H4 (cell line): ENCODE measurements around the gene ASIC3. TPM values are rescaled to one million over a fixed set of nuclear protein-coding genes. Genes with fewer than 3 reads are reported as not detected.
"Not testable (repeated sequence)": the region's sequence is repeated elsewhere in the genome, so short reads cannot be mapped to it uniquely, and the experiment has no call there.

Experiments
- DNase-seq: peaks from one replicate; pipeline ENCODE4 v3.0.0-alpha.2; 2015; ENCODE audit warnings: low spot score
- total RNA-seq: library from RNA; depleted of rRNA; stranded (reverse); fragments of >200 nt; shearing (Covaris generic); gene quantifications from 2 replicates; pipeline ENCODE4 v1.2.3, GENCODE V29; 2014

ASIC3 gene
- total RNA-seq, 1 experiment from 2014 or later: 0.10 TPM

DNA sequence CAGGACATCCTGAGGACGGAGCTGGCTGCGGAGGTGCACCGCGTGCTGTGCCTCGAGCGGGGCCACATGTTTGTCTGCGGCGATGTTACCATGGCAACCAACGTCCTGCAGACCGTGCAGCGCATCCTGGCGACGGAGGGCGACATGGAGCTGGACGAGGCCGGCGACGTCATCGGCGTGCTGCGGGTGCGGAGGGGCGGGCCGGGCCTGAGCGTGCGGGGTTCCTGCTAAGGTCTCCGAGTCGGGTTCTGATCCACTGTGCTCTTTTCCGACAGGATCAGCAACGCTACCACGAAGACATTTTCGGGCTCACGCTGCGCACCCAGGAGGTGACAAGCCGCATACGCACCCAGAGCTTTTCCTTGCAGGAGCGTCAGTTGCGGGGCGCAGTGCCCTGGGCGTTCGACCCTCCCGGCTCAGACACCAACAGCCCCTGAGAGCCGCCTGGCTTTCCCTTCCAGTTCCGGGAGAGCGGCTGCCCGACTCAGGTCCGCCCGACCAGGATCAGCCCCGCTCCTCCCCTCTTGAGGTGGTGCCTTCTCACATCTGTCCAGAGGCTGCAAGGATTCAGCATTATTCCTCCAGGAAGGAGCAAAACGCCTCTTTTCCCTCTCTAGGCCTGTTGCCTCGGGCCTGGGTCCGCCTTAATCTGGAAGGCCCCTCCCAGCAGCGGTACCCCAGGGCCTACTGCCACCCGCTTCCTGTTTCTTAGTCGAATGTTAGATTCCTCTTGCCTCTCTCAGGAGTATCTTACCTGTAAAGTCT, 34.4 kb upstream of the ASIC3 start:
- DNase-seq: no peak

DNA sequence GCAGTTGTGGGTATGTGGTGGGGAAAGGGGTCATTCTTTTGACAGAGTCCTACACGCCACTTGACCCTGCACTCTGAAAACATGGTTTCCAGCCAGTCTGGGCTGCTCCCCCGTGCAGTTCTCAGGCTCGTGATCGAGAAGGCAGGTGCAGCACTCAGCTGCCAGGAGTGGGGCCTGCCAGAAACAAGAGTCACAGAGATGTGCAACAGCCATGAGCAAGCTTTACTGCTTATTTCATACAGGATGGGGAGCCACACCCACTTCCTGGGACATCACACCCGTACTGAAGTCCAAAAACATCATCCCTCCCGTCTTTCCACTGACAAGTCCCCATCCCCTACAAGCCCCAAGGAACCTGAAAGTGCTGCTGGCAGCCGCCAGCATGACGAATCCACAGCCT, 33.4 kb upstream of the ASIC3 start:
- DNase-seq: no peak

DNA sequence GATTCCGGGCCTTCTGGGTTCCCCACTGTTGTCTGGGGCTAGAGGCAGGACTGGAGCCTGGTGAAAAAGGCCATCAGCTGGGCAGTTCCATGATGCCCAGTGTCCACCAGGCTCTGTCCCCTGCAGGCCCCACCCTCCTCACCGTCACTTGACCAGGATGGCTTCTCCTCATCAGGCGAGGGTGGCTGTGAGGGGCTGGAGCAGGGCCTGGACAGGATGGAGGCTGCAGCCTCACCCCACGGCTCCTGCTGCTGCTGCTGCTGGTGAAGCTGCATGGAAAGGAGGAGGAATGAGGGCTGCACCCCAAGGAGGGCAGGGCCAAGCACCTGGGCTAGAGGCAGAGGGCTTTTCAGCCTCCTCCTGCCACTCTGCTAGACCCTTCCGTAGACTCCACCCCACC, 32.4 kb upstream of the ASIC3 start:
- no peak for DNase-seq

DNA sequence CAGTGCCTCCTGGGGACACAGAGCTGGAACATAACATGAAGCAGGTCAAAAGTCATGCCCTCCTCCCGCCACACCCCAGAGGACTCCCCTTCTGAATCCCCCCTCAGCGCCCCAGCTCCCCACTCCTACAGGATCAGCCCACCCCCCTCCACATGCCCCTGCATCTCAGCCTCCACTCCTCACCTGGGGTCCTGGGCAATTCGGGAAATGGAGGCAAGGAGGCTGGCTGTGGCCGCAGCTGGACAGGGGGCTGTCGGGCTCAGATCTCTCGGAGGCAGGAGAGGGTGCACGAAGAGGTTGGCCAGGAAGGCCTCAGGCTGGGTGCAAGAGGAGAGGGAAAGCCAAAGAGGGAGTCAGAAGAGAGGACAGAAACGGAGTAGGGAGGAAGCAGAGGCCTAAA, 31.8 kb upstream of the ASIC3 start:
- no peak for DNase-seq

DNA sequence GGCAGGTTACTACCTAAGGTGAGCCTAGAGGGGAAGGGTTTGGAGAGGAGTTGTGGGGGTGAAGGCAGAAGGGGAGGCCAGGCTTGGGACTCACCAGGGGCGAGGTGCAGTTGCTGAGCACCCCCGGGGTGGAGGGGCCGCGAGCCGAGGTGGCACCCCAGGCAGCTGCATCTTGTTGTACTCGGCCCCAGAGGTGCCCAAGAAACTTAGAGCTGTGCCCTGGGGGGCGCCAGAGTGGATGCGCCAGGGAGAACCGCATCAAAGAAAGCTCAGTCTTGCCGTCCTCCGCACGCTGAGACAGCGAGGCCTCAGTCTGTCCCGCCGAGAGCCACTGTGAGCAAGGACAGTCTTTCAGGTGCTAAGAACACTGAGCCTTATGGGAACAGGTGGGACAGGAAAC, 31.4 kb upstream of the ASIC3 start:
- DNase-seq: no peak

DNA sequence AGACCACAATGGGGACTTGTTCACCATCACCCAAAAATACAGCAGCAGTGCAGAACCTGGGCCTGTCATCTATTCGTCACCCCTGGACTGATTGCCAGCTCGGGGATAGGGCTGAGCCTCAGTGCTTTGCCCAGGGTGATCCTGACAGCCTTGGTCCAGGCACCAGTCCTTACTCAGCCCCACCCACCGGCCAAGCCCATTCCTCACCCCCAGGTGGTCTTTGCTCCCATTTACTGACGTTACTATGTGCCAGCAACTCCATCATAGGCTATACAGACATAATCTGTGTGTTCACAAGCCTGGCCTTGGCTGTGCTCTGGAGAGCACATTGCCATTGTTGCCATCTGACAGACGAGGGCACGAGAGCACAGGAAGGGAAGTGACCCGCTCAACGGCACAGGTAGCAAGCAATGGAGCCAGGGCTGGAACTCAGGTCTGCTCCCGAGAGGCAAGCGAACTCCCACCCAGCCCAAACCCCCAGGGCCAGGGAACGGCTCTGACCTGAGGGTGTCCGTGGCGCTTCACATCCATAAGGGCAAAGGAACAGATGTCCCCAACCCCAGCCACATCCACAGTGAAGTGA, 30.9 kb upstream of the ASIC3 start:
- DNase-seq: no peak

DNA sequence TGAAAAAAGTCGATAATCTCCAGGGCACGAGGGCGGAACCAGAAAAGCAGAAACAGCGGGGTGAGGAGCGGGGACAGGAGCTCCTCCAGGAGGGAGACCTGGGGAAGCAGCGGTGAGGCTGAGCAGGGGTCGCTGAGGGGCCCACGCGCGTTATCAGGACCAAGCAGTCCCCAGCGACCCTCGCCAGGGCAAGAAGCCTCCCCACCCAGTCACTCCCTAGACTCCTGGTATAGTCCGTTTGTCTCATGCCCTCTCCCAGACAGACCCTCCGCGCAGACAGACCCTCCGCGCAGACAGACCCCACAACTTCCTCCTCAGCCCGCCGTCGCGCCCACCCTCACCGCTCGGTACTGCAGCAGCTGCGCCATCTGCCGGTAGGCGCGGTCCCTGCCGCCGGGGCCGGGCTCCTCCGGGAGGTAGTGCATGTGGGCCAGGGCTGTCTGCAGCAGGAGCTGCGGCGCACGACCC, 30.3 kb upstream of the ASIC3 start:
- DNase-seq: no peak

DNA sequence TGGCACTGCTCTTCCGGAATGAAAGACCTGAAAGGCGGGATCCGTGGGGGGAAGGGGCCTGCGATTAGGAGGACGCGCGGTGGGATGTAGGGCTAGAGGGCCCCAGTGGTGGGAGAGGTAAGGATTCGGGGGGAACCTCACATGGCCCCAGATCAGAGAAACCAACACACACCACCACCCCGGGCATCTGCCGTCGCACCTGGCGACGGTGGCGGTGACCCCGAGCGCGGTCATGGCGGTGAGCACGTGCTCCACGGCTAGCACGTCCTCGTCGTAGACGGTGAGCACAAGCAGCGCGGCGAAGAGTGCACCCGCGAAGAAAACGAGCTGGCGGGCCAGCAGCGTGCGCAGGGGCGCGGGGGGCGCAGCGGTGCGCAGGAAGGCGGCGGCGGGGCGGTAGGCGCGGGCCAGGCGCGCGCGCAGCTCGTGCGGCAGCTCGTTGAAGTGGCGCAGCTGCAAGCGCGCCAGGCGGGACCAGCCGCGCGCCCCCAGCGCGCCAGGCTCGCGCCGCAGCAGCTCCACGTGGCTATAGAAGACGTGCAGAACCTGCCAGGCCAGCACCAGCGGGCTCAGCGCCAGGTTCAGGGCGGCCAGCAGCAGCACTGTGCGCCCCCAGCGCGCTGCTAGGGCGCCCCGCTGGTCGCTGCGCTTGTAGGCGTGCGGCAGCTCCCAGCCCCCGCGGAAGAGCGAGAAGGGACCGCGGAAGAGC, 29.8 kb upstream of the ASIC3 start:
- DNase-seq: no peak

DNA sequence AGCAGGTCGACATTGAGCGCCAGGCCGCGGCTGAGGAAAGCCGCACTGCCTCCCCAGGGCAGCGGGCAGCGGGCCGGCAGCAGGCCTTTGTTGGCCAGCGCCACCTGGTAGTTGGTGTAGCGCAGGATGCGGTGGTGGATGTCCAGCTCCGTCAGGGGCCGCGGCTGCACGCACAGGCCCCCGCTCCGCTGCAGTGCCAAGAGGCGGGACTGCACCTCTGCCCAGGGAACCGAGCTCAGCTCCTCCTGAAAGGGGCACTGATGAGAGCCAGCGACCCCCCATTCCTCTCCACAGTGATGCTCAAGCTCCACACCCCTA, 29.2 kb upstream of the ASIC3 start:
- DNase-seq: no peak

DNA sequence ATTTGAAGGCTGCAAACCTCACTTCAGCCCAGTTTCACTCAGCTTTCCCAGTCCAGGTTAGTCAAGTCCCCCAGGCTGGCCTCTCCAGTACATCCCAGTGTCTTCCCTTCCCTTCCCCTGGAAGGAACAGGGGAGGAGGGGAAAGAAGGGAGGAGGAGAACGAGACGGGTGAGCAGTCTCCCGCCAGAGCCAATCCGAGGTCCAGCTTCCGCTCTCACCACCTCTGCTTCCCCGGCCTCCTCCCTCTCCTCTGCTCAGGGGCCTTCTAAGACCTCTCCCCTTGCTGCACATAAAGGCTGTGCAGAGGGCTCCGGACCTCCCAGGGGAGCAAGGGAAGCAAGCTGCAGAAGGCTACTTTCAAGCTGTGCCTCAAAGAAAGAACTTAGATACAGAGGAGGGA, 28.1 kb upstream of the ASIC3 start:
- no peak for DNase-seq

DNA sequence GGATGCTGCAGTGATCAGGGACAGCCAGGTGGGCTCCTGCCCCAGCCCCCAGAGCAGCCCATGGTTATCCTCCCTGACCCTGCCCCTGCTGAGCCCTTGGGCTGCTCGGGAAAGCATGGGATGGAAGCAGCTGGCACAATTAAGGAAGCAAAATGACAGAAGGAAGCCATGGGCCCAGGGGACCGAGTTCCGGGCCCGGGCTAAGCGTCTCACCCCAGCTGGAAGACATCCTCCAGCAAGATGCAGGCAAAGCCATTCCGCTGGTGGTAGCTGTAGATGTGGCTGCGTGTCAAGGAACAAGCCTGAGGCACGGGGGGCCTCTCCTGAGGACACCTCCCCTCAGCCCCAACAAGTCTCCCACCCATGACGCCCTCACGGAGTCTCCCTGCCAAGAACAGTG, 25.1 kb upstream of the ASIC3 start:
- DNase-seq: no peak

DNA sequence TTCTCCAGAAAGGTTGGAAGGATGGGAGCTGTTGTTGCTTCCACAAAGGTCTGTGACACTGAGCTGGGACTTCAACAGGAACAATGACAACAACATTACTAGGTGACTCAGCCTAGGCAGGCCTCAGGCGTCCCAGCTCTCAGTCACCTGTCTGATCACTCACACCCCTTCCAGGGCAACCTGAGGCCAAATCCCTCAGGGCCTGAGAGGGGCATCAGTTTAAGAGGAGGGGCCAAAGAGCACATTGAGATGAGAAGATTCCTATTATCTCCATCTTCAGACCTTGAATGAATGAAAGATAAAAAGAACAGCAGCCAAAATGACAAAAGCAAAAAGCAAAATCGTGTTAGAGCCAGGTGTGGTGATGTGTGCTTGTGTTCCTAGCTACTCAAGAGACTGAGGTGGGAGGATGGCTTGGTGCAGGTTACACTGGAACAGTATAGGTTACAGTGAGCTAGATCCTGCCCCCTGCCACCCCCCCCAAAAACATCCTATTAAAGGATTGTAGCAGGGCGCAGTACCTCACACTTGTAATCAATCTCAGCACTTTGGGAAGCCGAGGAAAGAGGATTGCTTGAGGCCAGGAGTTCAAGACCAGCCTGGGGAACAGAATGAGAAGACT, 23.8 kb upstream of the ASIC3 start, which contains the start of gene ATG9B:
Gene ATG9B, minus strand, starts transcription at position 60 of the 622 bp plus-strand sequence. CDS start 71 bp downstream, outside the sequence.
- no peak for DNase-seq

DNA sequence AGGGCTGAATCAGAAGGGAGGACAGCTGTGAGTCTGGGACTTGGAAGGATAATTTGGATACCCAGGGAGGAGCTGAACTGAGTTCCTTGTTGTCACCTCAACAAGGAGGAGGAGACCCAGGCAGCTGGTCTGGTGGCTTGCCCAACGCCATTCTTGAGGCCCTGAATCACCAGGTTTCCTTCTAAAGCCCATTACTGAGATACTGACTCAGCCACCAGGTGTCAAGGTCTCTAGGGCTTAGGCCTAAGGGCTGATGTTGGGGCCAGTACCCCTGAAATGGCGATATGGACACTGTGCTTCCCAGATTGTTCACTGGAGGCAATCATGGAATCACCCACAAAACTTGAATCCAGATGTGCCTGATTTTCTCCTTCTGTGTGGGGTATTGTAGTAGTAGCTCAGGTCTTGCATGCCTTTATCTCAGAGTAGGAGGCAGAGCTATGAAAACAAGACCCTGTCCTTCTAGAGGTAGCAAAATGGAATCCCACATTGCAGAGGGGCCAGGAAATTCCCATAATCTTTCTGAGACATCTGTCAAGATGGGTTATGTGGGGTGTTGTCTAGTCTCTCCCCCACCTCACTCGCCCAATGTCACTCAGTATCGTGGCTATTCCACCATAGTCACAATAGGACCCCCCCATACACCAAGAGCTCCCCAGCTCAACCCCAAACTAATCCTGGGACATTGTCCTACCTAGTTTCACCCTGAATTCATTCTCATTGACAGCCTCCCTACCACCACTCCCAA, 22.2 kb upstream of the ASIC3 start:
- no peak for DNase-seq

DNA sequence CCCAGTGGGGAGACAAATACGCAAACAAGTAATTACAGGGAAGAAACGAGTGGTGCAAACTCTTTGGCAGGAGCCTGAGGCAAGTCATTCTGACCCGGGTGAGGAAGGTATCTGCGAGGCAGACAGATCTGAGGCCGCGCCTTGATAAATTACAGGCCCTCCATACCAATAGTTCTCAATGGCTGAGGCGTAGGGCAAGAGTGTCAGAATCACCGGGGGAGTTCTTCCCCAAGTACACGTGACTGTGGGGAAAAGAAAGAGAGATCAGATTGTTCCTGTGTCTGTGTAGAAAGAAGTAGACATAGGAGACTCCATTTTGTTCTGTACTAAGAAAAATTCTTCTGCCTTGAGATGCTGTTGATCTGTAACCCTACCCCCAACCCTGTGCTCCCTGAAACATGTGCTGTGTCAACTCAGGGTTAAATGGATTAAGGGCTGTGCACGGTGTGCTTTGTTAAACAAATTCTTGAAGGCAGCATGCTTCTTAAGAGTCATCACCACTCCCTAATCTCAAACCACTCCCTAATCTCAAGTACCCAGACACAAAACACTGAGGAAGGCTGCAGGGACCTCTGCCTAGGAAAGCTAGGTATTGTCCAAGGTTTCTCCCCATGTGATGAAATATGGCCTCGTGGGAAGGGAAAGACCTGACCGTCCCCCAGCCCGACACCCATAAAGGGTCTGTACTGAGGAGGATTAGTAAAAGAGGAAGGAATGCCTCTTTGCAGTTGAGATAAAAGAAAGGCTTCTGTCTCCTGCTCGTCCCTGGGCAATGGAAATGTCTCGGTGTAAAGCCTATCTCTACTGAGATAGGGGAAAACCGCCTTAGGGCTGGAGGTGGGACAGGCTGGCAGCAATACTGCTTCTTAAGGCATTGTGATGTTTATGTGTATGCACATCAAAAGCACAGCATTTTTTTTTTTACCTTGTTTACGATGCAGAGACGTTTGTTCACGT, 21.3 kb upstream of the ASIC3 start:
- DNase-seq: not testable (repeated sequence)

DNA sequence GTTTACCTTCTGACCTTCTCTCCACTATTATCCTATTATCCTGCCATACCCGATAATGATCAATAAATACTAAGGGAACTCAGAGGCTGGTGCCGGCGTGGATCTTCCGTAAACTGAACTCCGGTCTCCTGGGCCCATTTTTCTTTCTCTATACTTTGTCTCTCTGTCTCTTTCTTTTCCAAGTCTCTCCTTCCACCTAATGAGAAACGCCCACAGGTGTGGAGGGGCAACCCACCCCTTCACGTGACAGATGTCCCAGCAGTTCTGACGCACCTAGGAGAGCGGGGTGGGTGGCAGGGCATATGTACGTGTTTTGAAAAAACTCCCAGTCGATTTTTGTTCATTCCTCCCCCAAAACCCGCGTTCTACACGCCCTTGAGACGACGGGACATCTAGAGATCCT, 20.6 kb upstream of the ASIC3 start:
- not testable (repeated sequence) for DNase-seq

DNA sequence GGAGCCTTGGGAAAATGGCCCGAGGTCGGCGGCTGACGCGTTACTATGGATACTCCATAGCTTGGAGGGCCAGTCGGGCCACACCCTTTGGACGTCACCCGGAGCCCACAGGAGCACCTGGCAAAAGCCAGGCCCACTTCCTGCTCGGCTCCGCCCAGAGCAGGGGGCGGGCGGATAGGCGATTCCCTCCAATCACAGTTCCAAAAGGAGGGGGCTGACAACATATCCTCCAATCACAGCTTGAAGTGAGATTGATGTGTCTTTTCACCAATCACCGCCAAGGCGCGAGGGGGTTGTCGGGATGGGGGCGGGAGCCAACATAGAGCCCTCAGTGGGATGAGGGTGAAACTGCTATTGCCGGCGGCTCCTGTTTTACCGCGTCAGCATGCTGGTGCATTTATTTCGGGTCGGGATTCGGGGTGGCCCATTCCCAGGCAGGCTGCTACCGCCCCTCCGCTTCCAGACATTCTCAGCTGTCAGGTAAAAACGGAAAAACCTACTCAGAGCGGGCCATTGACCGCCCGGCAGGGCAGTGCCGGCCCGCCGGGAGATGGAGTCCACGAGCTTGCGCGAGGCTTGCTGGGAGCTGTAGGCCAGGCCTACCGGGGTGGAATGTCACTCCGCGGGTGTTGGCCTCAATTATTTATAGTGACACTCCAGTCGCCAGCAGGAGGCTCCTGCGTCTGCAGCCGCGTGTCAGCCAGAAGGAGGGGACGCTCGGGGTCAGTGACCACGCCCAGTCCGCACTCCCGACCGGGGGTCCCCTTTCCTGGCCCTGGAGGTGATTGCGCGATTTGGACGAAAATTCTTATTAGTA, 20.0 kb upstream of the ASIC3 start, which contains the start of gene ABCB8:
Gene ABCB8, plus strand, starts transcription at position 320 of the 817 bp plus-strand sequence. Its CDS starts 66 bp downstream, at position 386.
- DNase-seq: peak; percentile 99

DNA sequence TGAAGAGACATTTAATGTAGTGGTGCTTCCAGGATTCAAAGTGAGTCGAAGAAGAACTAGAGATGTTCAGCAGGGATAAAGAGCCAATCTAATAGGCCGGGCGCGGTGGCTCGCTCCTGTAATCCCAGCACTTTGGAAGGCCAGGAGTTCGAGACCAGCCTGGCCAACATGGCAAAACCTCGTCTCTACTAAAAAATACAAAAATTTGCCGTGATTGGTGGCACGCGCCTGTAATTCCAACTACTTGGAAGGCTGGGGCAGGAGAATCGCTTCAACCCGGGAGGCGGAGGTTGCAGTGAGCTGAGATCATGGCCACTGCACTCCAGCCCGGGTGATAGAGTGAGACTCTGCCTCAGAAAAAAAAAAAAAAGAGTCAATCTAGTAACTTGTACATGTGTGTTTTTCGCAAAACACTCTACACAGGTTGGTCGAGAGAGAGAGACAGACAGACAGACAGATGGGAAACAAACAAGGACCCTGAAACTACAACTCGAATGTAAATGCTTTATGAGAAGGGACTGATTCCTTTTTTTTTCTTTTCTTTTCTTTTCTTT, 19.3 kb upstream of the ASIC3 start:
- no peak for DNase-seq

DNA sequence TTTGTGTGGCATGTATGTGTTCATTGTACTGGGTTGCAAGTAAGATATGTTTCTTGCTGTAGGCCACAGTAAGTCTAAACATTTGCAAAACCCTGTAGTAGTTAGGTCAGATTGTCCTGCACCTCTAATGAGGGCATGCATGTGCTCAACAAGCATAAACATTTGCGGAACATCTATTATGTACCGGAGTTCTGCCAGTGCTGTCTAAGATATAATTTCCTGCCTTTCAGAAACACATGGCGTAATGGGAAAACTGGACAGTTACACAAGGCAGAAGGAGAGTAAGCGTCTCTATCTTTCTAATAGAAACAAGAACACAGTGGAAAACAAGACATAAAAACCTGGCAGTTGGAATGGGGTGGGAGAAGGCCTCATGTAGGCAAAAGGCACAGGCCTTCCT, 17.3 kb upstream of the ASIC3 start:
- no peak for DNase-seq
